RCC 7860 (cell line): ENCODE results near the gene SYT14.
A peak's percentile ranks its signal among the peaks of the same experiment; 100 is the strongest.
"Not testable (repeated sequence)": the region's sequence is repeated elsewhere in the genome, so short reads cannot be mapped to it uniquely, and the experiment has no call there.

Experiments used
- DNase-seq: peaks from one replicate; pipeline ENCODE4 v3.0.0-alpha.2; 2015; ENCODE audit warnings: low spot score
- FAIRE-seq: peaks from 2 replicates; lab custom pipeline; 2012; peaks lifted over from hg19 to GRCh38; lab: Jason Lieb, UNC

SYT14 gene

DNA sequence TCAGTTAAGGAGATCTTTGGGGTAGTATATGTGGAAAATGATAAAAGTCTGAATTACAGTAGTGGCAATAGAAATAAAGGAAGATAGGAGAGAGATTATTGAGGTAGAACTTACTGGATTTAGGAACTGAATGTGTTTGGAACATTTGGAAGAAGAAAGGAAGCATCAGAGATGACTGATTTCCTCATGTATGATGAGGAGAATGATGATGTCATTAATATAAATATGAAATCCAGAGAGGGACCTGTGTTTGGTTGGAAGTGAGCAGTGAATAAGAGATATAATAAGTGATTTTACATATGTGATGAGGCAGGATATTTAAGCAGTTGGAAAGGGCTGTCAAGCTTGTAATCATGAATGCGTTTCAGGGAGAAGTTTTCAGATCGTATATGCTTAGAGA is 86.3 kb downstream of the SYT14 start:
- DNase-seq (no peak), FAIRE-seq (no peak)

DNA sequence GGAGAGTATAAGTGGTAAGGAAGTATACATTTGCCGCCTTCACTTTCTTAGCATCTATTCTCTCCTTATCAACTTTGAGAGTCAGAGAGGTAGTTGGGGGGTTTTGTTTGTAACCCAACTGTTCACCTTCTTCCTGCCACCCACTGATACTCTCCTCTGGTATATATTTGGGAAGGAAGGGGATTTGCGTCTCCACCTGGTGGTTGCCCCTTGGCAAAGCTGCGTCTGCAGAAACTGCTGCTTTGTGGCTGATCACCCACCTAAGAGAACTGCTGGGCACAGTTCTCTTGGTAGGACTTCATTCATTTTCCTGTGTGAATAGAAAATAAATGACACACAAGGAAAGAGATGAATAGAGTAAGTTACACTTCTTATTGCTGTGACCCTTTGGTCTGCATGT is 87.0 kb downstream of the SYT14 start:
- no peak for FAIRE-seq
- no peak for DNase-seq

DNA sequence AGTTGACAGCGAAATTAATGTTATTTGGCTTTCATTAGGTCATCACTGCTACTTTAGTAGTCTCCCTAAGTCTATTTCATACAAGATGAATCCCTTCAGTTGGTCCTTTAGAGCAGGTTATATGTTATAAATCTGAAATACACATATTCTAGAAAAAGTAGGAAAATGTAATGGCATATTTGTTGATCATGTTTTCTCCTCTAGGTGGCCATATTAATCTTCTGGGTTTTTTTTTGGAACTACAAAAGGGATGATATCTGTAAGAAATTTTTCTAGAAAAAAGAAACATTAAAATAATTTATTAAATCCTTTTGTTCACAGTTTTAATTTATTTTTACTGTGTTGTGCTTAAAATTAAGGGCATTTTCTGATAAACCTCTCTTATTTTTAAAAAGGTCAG is 87.9 kb downstream of the SYT14 start:
- FAIRE-seq (peak; percentile 44), DNase-seq (no peak)

GRCh38 chr1:210027994-210028393 is 90.0 kb downstream of the SYT14 start:
- no peak for FAIRE-seq
- no peak for DNase-seq

DNA sequence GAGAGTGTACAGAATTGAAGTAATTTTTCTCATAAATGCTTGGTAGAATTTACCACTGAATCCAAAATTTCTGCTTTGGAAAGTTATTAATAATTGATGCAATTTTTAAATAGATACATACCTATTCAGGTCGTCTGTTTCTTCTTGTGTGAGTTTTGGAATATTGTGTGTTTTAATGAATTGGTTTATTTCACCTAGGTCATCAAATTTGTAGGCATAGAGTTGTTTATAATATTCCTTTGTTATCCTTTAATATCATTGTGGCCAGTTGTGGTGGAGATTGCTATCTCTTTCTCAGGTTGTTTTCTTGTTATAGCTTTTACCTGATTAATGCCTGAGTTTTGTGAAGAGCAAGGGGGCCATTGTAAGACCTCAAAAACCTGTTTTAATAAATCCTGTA is 93.5 kb downstream of the SYT14 start:
- FAIRE-seq (no peak), DNase-seq (no peak)

DNA sequence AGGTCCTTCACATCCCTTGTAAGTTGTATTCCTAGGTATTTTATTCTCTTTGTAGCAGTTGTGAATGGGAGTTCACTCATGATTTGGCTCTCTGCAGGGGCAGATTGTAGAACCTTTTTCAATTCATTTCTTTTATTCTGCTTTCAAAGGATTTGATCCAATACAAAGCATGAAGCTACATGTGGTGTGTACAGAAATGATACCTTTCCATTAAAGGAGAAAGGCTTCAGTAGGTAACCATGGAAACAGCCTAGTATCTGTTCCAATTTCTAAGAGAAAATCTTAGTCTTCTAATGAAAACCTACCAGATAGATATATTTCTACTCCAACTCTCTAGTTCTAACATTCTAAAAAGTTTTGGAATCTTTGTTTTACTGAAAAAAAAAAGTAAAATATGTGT is 105.0 kb downstream of the SYT14 start:
- FAIRE-seq: no peak
- DNase-seq: no peak

GRCh38 chr1:210049616-210050015 is 111.6 kb downstream of the SYT14 start:
- FAIRE-seq: no peak
- DNase-seq: no peak

GRCh38 chr1:210050491-210050890 is 112.5 kb downstream of the SYT14 start:
- FAIRE-seq, DNase-seq: not testable (repeated sequence)

DNA sequence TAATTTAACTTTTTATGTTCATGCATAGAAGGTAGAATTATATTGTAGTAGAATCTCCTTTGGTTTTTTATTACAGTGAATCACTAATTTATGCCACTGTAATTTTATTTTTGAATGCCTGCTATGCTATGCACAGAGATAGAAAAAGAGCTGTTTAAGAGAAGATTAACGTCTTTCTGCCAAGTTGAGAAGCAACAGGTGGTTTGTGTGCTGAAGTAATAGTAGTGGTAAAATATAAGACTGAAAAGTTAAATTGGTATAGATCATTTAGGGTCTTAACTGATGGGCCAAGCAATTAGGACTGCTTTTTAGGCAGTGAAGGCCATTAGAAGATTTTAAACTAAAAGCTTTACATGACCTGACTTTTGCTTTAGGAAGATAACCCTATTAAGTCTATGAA is 115.1 kb downstream of the SYT14 start:
- DNase-seq: no peak

DNA sequence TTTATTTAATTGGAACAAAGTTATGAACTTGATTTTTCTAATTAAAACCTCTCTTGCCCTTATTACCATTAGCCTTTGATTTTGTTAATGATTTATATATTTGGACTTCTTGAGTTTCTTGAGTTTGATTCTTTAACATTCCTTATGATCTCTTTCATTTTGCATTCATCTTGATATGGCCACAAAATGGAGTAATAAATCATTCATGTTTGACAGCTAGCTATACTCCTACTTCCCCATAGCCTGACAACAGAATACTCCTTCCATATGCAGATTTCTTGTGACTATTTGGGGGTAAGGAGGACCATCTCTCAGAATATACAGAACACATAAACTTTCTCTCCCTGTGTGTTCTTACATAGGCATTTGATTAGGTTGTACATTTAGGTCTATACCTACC is 119.6 kb downstream of the SYT14 start:
- no peak for DNase-seq
- FAIRE-seq: no peak

More for the DNA sequence above, 115.1 kb downstream of the SYT14 start:
- no peak for FAIRE-seq

- DNase-seq (no peak), FAIRE-seq (no peak)
Measured at GRCh38 chr1:210061992-210062391, 124.0 kb downstream of the SYT14 start.

DNA sequence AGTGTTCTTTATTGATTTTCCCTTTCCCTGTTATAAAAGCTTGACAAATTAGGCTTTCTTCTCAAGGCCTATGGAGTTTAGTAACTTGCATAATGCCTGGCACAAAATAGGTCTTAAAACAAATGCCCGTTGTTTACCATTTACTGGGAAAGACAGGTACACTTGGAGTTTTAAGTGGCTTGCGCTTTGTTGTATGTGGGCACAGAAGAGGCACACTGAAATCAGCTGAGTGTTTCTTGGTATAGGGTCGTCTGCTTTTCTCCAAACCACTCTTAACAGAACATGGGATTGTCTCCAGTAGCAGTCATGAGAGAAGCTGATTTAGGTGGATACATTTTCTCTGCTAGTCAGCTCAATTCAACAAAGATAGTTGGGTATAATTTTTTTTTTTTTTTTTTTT is 132.5 kb downstream of the SYT14 start:
- no peak for DNase-seq
- FAIRE-seq: no peak

DNA sequence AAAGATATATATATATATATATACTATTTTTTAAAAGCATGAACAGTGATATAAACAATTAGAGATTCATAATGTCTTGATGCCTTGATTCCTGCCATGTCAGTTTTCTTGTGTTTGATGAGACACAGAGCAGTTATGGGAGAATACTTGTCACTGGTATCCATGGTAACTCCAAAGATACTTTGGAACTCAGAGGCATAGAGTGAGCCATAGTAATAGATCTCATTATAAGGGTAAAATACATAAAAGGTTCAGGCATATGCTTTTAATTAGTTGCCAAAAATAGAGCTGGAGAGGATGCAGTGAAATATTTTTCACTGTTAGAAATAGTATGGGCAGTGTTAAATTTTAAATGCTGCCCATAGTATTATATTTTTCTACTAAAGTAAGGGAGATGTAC is 134.1 kb downstream of the SYT14 start:
- no peak for FAIRE-seq
- DNase-seq: no peak

- DNase-seq (no peak), FAIRE-seq (no peak)
Measured at GRCh38 chr1:210072896-210073504, 135.0 kb downstream of the SYT14 start.

- FAIRE-seq: no peak
Measured at GRCh38 chr1:210074904-210075303, 136.9 kb downstream of the SYT14 start.

DNA sequence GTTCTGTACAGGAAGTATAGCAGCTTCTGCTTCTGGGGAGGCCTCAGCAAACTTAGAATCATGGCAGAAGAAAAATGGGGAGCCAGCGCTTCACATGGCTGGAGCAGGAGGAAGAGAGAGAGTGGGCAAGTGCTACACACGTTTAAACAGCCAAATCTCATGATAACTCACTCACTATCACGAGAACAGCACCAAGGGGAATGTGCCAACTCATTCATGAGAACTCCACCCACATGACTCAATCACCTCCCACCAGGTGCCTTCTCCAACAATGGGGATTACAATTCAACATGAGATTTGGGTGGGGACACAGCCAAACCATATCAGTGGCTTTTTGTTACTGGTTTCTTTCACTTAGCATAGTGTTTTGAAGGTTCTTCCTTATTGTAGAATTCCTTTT is 138.6 kb downstream of the SYT14 start:
- no peak for FAIRE-seq
- no peak for DNase-seq

More at GRCh38 chr1:210074904-210075303, 136.9 kb downstream of the SYT14 start:
- no peak for DNase-seq

- no peak for DNase-seq
- no peak for FAIRE-seq
Measured at GRCh38 chr1:210081494-210081893, 143.5 kb downstream of the SYT14 start.

DNA sequence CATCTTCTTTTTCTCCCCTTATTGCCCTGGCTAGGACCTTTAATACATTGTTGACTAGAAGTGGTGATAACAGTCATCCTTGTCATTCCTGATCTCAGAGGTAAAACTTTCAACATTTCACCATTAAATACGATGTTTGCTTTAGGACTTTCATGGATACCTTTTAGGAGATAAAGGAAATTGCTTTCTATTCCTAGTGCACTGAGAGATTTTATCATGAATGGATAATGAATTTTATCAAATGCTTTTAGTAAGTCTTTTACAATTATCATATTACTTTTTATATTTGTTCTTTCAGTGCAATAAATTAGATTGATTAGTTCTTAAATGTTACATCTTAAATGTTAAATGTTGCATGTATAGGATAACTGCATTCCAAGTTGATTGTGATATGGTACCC is 147.3 kb downstream of the SYT14 start:
- no peak for FAIRE-seq
- DNase-seq: no peak

GRCh38 chr1:210087058-210087457 is 149.0 kb downstream of the SYT14 start:
- DNase-seq (no peak), FAIRE-seq (no peak)

GRCh38 chr1:210089855-210090254 is 151.8 kb downstream of the SYT14 start:
- FAIRE-seq (no peak), DNase-seq (no peak)

- DNase-seq: no peak
- no peak for FAIRE-seq
Measured at GRCh38 chr1:210092366-210092765, 154.3 kb downstream of the SYT14 start.

DNA sequence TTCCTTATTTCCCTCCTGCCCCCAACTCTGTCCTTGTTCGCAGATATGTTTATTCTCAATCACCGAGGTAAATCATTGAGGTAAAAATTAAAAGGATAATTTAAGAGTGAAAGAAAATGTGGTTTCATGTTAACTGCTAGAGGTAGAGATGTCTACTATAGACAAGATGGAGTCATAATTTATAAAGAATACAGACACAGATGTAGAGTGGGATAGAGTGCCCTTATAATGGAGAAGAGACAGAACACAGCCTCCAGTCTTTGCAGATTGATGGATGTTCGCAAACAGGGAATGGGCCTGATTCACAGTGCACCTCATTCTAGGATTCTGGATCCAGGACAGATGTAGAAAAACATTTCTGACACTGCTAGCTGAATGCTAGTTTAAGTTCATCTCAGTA is 155.4 kb downstream of the SYT14 start:
- FAIRE-seq: no peak
- DNase-seq: no peak

DNA sequence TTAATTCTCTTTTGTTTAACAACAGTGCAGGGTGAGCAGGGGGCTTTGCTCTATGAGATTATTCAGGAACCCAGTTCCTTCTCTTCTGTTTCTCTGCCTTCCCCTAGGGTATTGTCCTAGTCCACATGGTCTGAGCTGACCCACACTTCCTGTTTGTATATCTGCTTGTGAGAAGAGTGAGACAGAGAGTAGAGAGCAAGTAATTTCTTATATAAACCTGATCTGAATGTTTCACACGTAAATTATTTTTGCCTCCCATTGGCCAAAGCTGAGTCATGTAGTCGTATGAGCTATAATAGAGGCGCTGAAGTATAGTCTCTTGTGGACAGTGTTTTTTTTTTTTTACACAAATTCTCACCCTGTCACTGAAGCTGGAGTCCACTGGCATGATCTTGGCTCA is 160.3 kb downstream of the SYT14 start:
- DNase-seq: no peak
- FAIRE-seq: no peak
